HepG2 (cell line): ENCODE measurements around the gene TTLL11. TPM values are rescaled to one million over a fixed set of nuclear protein-coding genes. Genes with fewer than 3 reads are reported as not detected.

Experiments used
- ATAC-seq: fragments of 200-7000 bp; cut with Tn5 transposase; 3 replicates; pipeline ENCODE4 v1.9.1; 2020; ENCODE audit warnings: mild to moderate bottlenecking, moderate library complexity
- BruUV-seq: library from RNA; stranded (reverse); fragments of 400-500 nt; replicated peaks from 2 replicates; lab custom pipeline; 2021; lab: Mats Ljungman, UMichigan
- CTCF ChIA-PET: fragments of 300-600 bp; formaldehyde crosslinking; extraction: SDS; loops from one replicate; lab custom pipeline; 2021; ENCODE audit warnings: low total read pairs, inconsistent platforms, low intra/inter-chr PET ratio; lab: Yijun Ruan, JAX
- POLR2A ChIA-PET: fragments of 350-600 bp; sonication (Branson Sonifier 250); formaldehyde crosslinking; loops from one replicate; lab custom pipeline; 2020; ENCODE audit warnings: antibody characterized with exemption, inconsistent platforms; lab: Yijun Ruan, JAX
- DNase-seq: peaks from one replicate; pipeline ENCODE4 v3.0.0-alpha.2; 2015; ENCODE audit warnings: low spot score
- FAIRE-seq: peaks from 3 replicates; lab custom pipeline; 2011; peaks lifted over from hg19 to GRCh38; lab: Jason Lieb, UNC
- H2AFZ ChIP-seq: one replicate; pipeline ENCODE4 v1.6.1; 2011; ENCODE audit warnings: low read length, inconsistent platforms
- H3K27ac ChIP-seq: fragments of 300-600 bp; 3 replicates; pipeline ENCODE4 v1.8.0; 2011; ENCODE audit warnings: mixed run types, mild to moderate bottlenecking, mixed read lengths, low read length, inconsistent platforms; ENCODE audit not compliant: insufficient read depth; ENCODE audit errors: extremely low read length
- H3K27me3 ChIP-seq, 2 experiments: fragments of 200-600 bp in 1 of 2; 2 replicates in 1 of 2; 3 replicates in 1 of 2; pipeline versions ENCODE4 v1.6.0 to v1.8.0; 2011; ENCODE audit warnings: low read length in 2 of 2, mild to moderate bottlenecking in 2 of 2, moderate library complexity in 2 of 2, inconsistent platforms in 1 of 2; ENCODE audit not compliant: insufficient read depth in 2 of 2, control insufficient read depth in 1 of 2
- H3K36me3 ChIP-seq, 2 experiments: fragments of 200-600 bp in 1 of 2; replicated peaks in 1 of 2; 2 replicates in 1 of 2; 3 replicates in 1 of 2; pipeline versions ENCODE4 v1.5.1 to v1.8.0; 2011; ENCODE audit warnings: low read length in 2 of 2, inconsistent platforms in 1 of 2; ENCODE audit not compliant: insufficient read depth in 2 of 2, control insufficient read depth in 1 of 2
- H3K4me1 ChIP-seq: 2 replicates; pipeline ENCODE4 v1.5.1; 2012; ENCODE audit warnings: low read length, inconsistent platforms; ENCODE audit not compliant: insufficient read depth
- H3K4me2 ChIP-seq: 2 replicates; pipeline ENCODE4 v1.6.0; 2011; ENCODE audit warnings: low read depth, low read length, inconsistent platforms
- H3K4me3 ChIP-seq, 3 experiments: fragments of 200-600 bp in 1 of 3; sonication (generic), shearing (Covaris generic) in 1 of 3; replicated peaks in 1 of 3; 2 replicates each; pipeline ENCODE4 v1.5.1; 2011 to 2016; ENCODE audit warnings: low read length in 3 of 3, inconsistent platforms in 2 of 3, low read depth in 2 of 3, mild to moderate bottlenecking in 2 of 3, control low read depth in 1 of 3, mixed read lengths in 1 of 3; ENCODE audit not compliant: insufficient read depth in 1 of 3
- H3K79me2 ChIP-seq: one replicate; pipeline ENCODE4 v1.6.1; 2011; ENCODE audit warnings: low read length, inconsistent platforms; ENCODE audit not compliant: insufficient read depth
- H3K9ac ChIP-seq: 2 replicates; pipeline ENCODE4 v1.6.0; 2011; ENCODE audit warnings: mild to moderate bottlenecking, low read depth, low read length, inconsistent platforms; ENCODE audit not compliant: insufficient read depth
- H3K9me3 ChIP-seq: 2 replicates; pipeline ENCODE4 v1.5.1; 2012; ENCODE audit warnings: mild to moderate bottlenecking, low read length
- H4K20me1 ChIP-seq: 2 replicates; pipeline ENCODE4 v1.6.0; 2011; ENCODE audit warnings: inconsistent platforms, mild to moderate bottlenecking, low read length, moderate library complexity; ENCODE audit not compliant: insufficient read depth
- AGO1 ChIP-seq: fragments of 200-400 bp; formaldehyde crosslinking; IDR thresholded peaks from 2 replicates; pipeline ENCODE4 v1.6.1; 2017; ENCODE audit warnings: mild to moderate bottlenecking, low read depth, low read length, moderate library complexity; ENCODE audit not compliant: poor library complexity, severe bottlenecking
- ARNT ChIP-seq: fragments of 450-650 bp; IDR thresholded peaks from 2 replicates; pipeline ENCODE4 v1.6.1; 2017
- CCAR2 ChIP-seq: fragments of 200-400 bp; formaldehyde crosslinking; optimal IDR thresholded peaks from 2 replicates; pipeline ENCODE3; 2018; ENCODE audit warnings: low read depth, mild to moderate bottlenecking, low read length, moderate library complexity
- EED ChIP-seq: sonication (generic); formaldehyde crosslinking; IDR thresholded peaks from 2 replicates; pipeline ENCODE4 v1.5.0; 2020; ENCODE audit warnings: mild to moderate bottlenecking, missing genetic modification reagents
- ELF3 ChIP-seq: IDR thresholded peaks from 2 replicates; pipeline ENCODE4 v1.6.1; 2016; ENCODE audit warnings: missing genetic modification reagents, missing compliant biosample characterization
- NCOR1 ChIP-seq: fragments of 200-600 bp; sonication (generic); IDR thresholded peaks from 2 replicates; pipeline ENCODE4 v1.7.0; 2017; ENCODE audit warnings: antibody characterized with exemption, low read length, borderline replicate concordance
- SRSF1 ChIP-seq: fragments of 200-400 bp; formaldehyde crosslinking; optimal IDR thresholded peaks from 2 replicates; pipeline ENCODE3; 2017; ENCODE audit warnings: mild to moderate bottlenecking, low read depth, low read length, moderate library complexity
- TAF1 ChIP-seq: sonication (generic); formaldehyde crosslinking; IDR thresholded peaks from 2 replicates; pipeline ENCODE4 v1.4.0; 2020; ENCODE audit warnings: missing genetic modification reagents
- ZNF335 ChIP-seq: sonication (generic); formaldehyde crosslinking; IDR thresholded peaks from 2 replicates; pipeline ENCODE4 v1.4.0; 2020; ENCODE audit warnings: missing genetic modification reagents
- WGBS: methylation state at CpG from one replicate; pipeline ENCODE4 v1.1.6; 2017; ENCODE audit warnings: low lambda C conversion rate; 5-methylcytosine and 5-hydroxymethylcytosine counted together
- in situ Hi-C: cut with HindIII; loops from 2 replicates; pipeline ENCODE4 v1.10.0; 2017; ENCODE audit warnings: low pct_unique_long_range_greater_than_20kb; ENCODE audit not compliant: extremely low pct_ligation_motif_present
- intact Hi-C: fragments of 100-400 bp; cut with micrococcal nuclease; formaldehyde crosslinking; loops from one replicate; pipeline ENCODE4 v1.10.0; 2022; ENCODE audit not compliant: unreplicated experiment
- polyA plus RNA-seq, 8 experiments: library from polyadenylated mRNA; depleted of rRNA in 3 of 8; stranded (reverse) in 7 of 8; unstranded in 1 of 8; fragments of >200 nt; fragmentation: Illumina TruSeq in 4 of 8; extraction: Trizol in 4 of 8; gene quantifications; 2 replicates each; pipeline versions ENCODE4 v1.2.1 to v1.2.3, GENCODE V29; 2011 to 2016; ENCODE audit warnings: low read depth in 4 of 8, missing spikeins in 1 of 8, mixed read lengths in 1 of 8; ENCODE audit not compliant: insufficient read depth in 1 of 8
- total RNA-seq, 5 experiments: library from RNA; depleted of rRNA; stranded (reverse); fragments of >200 nt; fragmentation: Illumina TruSeq; extraction: Trizol; gene quantifications; 2 replicates each; pipeline ENCODE4 v1.2.3, GENCODE V29; 2016; ENCODE audit warnings: low read depth in 1 of 5
- TF ChIP-seq, protein P1 (sequence below): sonication (generic); formaldehyde crosslinking; IDR thresholded peaks from 2 replicates; pipeline ENCODE4 v1.9.0; 2021; ENCODE audit warnings: mild to moderate bottlenecking, missing genetic modification reagents
- TF ChIP-seq, protein P2 (sequence below): sonication (generic); formaldehyde crosslinking; conservative IDR thresholded peaks from 2 replicates; pipeline ENCODE4 v1.4.0; 2020; ENCODE audit warnings: missing genetic modification reagents
- TF ChIP-seq, protein P3 (sequence below): IDR thresholded peaks from 2 replicates; pipeline ENCODE4 v1.6.1; 2012; ENCODE audit warnings: low read length, improper control_type of control experiment

TTLL11 gene
- total and polyA plus RNA-seq, 2 of the 13 experiments (the other 11 are each of a cell fraction or from before 2014, with no cell fraction given) = 4.5 to 5.2 TPM

DNA sequence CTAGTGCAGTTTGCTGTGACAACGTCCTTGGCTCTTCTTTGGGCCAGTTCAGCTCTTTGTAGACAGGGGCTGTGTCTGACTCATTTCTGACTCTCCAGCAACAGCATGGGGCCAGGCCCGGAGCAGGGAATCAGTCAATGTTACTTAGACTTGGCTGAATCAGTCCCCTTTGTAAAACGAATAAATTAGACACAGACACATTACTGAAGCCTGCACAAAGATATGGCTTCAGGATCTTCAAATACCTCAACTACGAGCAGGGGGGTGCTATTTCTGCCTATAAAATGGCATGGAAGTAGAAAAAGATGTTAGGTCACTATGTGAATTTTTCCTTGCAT is 204.7 kb downstream of the TTLL11 start:
- WGBS = 0% methylated on average over 2 of the region's 4 CpGs
- POLR2A ChIA-PET = no interaction called here
- Histone ChIP-seq H3K27ac (no peak overlapping the region), H3K79me2 (no peaks in the 10 kb centered on the region), H4K20me1 (no peaks in the 10 kb centered on the region), H2AFZ (no peak overlapping the region), H3K27me3 (peaks cover 1 to 28% of the 10 kb centered on the region in 2 experiments; a peak in 2 of 5 replicates), H3K9ac (no peak overlapping the region), H3K9me3 (no peaks in the 10 kb centered on the region), H3K4me1 (no peaks in the 10 kb centered on the region), H3K36me3 (no peaks in the 10 kb centered on the region), H3K4me3 (no peak overlapping the region), H3K4me2 (no peak overlapping the region)
- intact Hi-C loops = no loop called here
- in situ Hi-C loops = no loop called here
- FAIRE-seq (no peak), DNase-seq (no peak), ATAC-seq (peak; percentile 53; the same call in 1 of the 3 replicates)
- BruUV-seq = no TSS peak
- TF ChIP-seq EED (CRISPR knock-in tag) (no peak), SRSF1 (no peak), ZNF335 (CRISPR knock-in tag) (no peak), ARNT (no peak), AGO1 (no peak), ELF3 (CRISPR knock-in tag) (no peak), CCAR2 (no peak), NCOR1 (no peak), TAF1 (CRISPR knock-in tag) (no peak)
- TF ChIP-seq, protein P1, sequence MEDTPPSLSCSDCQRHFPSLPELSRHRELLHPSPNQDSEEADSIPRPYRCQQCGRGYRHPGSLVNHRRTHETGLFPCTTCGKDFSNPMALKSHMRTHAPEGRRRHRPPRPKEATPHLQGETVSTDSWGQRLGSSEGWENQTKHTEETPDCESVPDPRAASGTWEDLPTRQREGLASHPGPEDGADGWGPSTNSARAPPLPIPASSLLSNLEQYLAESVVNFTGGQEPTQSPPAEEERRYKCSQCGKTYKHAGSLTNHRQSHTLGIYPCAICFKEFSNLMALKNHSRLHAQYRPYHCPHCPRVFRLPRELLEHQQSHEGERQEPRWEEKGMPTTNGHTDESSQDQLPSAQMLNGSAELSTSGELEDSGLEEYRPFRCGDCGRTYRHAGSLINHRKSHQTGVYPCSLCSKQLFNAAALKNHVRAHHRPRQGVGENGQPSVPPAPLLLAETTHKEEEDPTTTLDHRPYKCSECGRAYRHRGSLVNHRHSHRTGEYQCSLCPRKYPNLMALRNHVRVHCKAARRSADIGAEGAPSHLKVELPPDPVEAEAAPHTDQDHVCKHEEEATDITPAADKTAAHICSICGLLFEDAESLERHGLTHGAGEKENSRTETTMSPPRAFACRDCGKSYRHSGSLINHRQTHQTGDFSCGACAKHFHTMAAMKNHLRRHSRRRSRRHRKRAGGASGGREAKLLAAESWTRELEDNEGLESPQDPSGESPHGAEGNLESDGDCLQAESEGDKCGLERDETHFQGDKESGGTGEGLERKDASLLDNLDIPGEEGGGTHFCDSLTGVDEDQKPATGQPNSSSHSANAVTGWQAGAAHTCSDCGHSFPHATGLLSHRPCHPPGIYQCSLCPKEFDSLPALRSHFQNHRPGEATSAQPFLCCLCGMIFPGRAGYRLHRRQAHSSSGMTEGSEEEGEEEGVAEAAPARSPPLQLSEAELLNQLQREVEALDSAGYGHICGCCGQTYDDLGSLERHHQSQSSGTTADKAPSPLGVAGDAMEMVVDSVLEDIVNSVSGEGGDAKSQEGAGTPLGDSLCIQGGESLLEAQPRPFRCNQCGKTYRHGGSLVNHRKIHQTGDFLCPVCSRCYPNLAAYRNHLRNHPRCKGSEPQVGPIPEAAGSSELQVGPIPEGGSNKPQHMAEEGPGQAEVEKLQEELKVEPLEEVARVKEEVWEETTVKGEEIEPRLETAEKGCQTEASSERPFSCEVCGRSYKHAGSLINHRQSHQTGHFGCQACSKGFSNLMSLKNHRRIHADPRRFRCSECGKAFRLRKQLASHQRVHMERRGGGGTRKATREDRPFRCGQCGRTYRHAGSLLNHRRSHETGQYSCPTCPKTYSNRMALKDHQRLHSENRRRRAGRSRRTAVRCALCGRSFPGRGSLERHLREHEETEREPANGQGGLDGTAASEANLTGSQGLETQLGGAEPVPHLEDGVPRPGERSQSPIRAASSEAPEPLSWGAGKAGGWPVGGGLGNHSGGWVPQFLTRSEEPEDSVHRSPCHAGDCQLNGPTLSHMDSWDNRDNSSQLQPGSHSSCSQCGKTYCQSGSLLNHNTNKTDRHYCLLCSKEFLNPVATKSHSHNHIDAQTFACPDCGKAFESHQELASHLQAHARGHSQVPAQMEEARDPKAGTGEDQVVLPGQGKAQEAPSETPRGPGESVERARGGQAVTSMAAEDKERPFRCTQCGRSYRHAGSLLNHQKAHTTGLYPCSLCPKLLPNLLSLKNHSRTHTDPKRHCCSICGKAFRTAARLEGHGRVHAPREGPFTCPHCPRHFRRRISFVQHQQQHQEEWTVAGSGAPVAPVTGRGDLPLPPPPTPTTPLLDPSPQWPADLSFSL (CRISPR knock-in tag) = no peak
- TF ChIP-seq, protein P2, sequence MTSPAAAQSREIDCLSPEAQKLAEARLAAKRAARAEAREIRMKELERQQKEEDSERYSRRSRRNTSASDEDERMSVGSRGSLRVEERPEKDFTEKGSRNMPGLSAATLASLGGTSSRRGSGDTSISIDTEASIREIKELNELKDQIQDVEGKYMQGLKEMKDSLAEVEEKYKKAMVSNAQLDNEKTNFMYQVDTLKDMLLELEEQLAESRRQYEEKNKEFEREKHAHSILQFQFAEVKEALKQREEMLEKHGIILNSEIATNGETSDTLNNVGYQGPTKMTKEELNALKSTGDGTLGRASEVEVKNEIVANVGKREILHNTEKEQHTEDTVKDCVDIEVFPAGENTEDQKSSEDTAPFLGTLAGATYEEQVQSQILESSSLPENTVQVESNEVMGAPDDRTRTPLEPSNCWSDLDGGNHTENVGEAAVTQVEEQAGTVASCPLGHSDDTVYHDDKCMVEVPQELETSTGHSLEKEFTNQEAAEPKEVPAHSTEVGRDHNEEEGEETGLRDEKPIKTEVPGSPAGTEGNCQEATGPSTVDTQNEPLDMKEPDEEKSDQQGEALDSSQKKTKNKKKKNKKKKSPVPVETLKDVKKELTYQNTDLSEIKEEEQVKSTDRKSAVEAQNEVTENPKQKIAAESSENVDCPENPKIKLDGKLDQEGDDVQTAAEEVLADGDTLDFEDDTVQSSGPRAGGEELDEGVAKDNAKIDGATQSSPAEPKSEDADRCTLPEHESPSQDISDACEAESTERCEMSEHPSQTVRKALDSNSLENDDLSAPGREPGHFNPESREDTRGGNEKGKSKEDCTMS (CRISPR knock-in tag) = no peak
- TF ChIP-seq, protein P3, sequence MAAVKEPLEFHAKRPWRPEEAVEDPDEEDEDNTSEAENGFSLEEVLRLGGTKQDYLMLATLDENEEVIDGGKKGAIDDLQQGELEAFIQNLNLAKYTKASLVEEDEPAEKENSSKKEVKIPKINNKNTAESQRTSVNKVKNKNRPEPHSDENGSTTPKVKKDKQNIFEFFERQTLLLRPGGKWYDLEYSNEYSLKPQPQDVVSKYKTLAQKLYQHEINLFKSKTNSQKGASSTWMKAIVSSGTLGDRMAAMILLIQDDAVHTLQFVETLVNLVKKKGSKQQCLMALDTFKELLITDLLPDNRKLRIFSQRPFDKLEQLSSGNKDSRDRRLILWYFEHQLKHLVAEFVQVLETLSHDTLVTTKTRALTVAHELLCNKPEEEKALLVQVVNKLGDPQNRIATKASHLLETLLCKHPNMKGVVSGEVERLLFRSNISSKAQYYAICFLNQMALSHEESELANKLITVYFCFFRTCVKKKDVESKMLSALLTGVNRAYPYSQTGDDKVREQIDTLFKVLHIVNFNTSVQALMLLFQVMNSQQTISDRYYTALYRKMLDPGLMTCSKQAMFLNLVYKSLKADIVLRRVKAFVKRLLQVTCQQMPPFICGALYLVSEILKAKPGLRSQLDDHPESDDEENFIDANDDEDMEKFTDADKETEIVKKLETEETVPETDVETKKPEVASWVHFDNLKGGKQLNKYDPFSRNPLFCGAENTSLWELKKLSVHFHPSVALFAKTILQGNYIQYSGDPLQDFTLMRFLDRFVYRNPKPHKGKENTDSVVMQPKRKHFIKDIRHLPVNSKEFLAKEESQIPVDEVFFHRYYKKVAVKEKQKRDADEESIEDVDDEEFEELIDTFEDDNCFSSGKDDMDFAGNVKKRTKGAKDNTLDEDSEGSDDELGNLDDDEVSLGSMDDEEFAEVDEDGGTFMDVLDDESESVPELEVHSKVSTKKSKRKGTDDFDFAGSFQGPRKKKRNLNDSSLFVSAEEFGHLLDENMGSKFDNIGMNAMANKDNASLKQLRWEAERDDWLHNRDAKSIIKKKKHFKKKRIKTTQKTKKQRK = no peak
- CTCF ChIA-PET = no interaction called here
